Brain pericyte (primary cell): ENCODE measurements around the gene CORO2B.
"Not testable (repeated sequence)": the region's sequence is repeated elsewhere in the genome, so short reads cannot be mapped to it uniquely, and the experiment has no call there.

Experiments used
- DNase-seq: peaks from one replicate; pipeline ENCODE4 v3.0.0-alpha.2; 2012; ENCODE audit warnings: low read depth, low spot score

CORO2B gene

GRCh38 chr15:68646696-68647095 is 67.9 kb downstream of the CORO2B start:
- no peak for DNase-seq

GRCh38 chr15:68647361-68647760 is 68.6 kb downstream of the CORO2B start:
- not testable (repeated sequence) for DNase-seq

DNA sequence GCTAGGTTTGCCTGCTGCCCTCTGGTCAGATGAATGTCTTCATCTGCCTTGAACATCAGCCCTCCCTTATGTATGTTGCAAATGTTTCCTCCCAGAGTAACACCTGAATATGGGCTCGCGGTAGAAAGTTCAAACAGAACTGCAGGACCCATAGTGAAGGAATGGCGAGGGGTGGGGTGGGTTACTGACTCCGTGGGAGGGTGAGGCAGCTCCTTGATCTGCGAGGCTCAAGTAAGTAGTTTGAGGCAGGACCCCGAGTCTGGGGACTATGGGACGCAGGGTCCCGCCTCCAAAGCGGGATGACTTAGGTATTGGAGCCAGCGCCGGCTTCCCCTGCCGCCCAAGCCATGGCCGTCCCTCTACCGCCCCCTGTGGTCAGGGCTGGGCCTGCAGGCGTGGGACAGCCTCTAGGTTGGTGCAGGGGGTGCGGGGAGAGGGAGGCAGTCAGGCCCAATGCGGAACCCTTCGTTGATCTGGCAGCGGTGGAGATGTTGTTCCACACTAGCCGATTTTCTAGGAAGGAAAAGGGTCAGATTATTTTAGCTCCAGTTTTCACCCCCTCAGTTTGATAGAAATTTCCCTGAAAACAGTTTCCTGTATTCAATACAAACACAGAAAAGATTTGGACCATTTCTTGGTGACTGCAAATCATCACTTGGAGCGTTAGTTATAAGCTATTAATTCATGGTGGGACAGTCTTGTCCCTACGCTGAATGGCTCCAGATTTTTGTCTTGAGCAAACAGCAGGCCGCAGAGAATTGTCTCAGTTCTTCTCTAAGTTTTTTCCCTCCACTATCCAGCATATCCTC is 72.3 kb downstream of the CORO2B start:
- no peak for DNase-seq

GRCh38 chr15:68651916-68652525 is 73.2 kb downstream of the CORO2B start:
- DNase-seq: no peak

DNA sequence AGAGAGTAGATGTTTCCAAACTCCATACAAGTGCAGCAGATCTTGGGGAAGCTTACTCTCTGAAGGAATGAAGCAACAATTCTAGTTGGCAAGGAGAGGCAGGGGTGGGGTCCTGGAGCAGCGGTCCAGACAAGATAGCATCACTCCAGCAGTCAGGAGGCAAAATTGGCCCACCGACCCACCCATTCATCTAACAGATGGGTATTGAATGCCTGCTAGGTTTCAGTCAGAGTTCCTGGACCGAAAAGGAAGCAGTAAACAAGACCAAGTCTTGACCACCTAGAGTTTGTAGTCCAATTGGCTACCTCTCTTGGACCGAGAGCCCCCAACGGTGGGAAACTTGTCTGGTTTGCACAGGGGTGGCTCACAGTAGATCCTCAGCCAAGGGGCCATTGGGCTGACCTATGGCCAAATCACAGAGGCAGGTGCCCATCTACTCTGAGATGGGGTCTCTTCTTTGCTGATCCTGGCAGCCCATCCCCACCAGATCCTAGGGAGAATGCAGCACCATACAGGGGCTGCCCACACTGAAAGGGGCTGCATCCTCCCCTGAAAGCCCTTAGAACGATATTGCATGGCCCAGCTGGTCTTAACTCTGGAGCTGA is 74.3 kb downstream of the CORO2B start:
- DNase-seq: no peak

DNA sequence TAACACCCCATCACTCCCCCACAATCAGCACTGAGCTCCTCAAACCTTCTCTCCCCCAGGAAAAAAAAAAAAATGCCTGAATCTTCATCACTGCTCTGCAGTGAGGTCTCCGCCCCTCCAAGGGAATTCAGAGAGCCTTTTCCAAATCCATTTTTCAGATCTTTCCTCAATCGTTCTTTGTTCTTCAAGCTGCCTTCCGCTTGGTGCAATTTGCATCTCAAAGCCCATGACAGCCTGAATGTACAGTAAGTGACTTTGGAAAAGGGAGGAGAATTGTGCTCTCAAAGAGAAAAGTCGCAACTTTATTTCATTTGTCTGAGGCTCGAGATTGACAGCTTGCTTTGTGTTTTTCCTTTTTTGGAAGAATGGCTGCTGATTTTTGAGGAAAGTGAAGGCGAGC is 75.0 kb downstream of the CORO2B start:
- DNase-seq: no peak

- DNase-seq: no peak
Measured at GRCh38 chr15:68654786-68655560, 76.2 kb downstream of the CORO2B start.

GRCh38 chr15:68655686-68656437 is 77.1 kb downstream of the CORO2B start:
- no peak for DNase-seq

DNA sequence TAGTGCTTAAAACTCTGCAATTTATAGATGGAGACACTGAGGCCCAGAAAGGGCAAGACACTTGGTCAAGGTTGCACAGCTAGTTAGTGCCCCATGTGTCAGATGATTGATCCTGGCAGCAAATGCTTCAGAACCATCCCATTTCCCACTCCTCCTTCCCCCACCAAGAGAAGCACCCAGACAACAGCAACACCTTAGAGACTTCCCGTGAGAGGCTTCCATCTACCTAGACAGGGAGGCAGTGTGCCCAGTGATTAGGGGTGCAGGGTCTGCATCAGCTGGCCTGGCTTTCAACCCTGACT is 77.6 kb downstream of the CORO2B start:
- no peak for DNase-seq

DNA sequence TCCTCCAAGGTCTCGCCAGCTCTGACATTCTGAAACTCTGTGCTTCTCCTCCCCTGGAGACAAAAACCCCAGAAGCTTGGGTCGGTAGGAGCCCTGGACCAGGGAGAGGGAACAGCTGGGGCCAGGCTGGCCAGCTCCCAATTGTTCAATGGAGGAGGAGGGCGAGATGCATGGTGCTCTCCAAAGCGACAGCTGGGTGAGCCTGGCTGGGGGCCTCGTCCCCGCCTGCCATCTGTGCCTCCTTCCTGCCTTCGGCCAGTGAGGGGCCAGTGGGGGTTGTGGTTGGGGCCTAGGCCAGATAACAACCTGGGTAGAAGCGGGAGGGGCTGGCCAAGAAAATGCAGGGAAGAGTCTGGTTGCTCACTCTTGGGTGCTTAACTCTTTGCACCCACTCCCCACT is 79.4 kb downstream of the CORO2B start:
- no peak for DNase-seq

- no peak for DNase-seq
Measured at GRCh38 chr15:68658641-68659358, 80.0 kb downstream of the CORO2B start.

DNA sequence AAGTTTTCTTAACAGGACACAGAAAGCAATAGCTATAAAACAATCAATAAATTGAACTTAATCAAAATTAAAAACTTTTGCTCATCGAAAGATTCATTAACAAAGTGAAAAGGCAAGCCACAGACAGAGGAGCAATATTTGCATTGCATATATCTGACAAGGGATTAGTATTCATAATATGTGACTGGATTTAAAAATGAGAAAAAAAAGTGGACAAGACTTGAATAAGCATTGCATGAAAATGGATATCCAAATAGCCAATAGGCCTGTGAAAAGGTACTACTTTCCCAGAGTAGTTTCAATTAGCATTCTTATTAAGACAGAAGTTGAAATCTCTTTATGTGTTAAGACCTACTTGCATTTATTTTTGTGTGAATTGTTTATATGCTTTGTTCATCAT is 84.7 kb downstream of the CORO2B start:
- no peak for DNase-seq

GRCh38 chr15:68666120-68666811 is 87.5 kb downstream of the CORO2B start:
- no peak for DNase-seq

DNA sequence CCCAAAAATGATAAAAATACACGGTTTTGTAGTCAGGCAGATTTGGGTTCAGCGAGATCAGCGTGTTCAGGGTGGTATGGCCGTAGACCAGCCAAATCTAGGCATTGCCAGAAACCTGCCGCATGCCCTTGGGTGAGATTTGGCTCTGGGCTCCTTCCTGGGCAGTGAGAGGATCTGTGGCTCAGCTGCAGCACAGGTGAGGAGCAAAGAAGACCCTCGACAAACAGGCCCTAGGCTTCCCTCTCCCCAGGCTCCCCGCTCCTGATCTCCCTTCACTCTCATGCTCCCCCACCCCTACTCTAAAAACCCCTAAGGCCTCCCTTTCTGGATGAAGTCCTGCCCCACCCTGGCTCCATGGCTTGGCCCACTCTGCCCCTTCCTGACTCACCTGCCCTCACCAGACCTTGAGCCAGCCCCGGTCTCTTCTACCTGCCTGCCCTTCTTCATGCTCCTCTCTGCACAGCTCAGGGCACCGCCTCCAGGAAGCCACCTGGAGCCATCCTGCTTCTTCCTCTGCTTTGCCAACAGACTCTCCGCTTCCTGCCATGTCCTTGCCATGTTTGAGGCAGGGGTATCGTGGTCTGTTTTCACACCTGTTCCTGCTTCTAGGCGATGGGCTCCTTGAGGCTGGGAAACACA is 88.1 kb downstream of the CORO2B start:
- no peak for DNase-seq

- no peak for DNase-seq
Measured at GRCh38 chr15:68667800-68668625, 89.2 kb downstream of the CORO2B start.

GRCh38 chr15:68668926-68669600 is 90.3 kb downstream of the CORO2B start:
- no peak for DNase-seq

- DNase-seq: no peak
Measured at GRCh38 chr15:68672251-68672650, 93.5 kb downstream of the CORO2B start.

DNA sequence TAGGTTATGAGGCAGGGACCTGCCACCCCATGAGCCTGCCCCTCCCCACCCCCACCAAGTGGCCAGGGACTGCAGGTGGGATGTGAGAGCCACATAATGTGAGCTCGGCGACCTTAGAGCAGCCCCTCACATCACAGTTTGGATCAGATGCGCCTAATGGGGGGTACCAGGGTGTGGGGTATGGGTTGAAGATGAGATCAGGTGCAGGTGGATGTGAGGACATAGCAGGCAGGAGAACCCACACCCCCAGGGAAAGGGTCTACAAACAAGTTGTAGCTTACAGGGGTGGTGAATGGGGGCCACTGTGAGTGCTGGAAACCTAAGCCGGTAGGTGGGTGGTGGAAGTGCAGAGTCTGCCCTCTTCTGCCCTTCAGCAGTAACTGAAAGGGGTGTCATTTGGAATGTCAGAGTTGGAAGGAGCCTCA is 94.0 kb downstream of the CORO2B start:
- no peak for DNase-seq
